ENCODE results near the gene ARMC9.
A peak's percentile ranks its signal among the peaks of the same experiment; 100 is the strongest.

Gene ARMC9

GRCh38 chr2:231385429-231385828 is 187.0 kb downstream of the ARMC9 start:
- no peak for DNase-seq (ENCODE audit: low spot score)

- DNase-seq (ENCODE audit: low spot score) = no peak
Measured at GRCh38 chr2:231386446-231386845, 188.0 kb downstream of the ARMC9 start.

- DNase-seq (ENCODE audit: low spot score) = no peak
Measured at GRCh38 chr2:231387904-231388724, 189.7 kb downstream of the ARMC9 start.

GRCh38 chr2:231388725-231389346 is 190.4 kb downstream of the ARMC9 start:
- no peak for DNase-seq (ENCODE audit: low spot score)

- no peak for DNase-seq (ENCODE audit: low spot score)
Measured at GRCh38 chr2:231390667-231391066, 192.2 kb downstream of the ARMC9 start.

- no peak for DNase-seq (ENCODE audit: low spot score)
Measured at GRCh38 chr2:231391981-231392380, 193.6 kb downstream of the ARMC9 start.

- no peak for DNase-seq (ENCODE audit: low spot score)
Measured at GRCh38 chr2:231392431-231393148, 194.2 kb downstream of the ARMC9 start.

GRCh38 chr2:231393149-231394131 is 195.0 kb downstream of the ARMC9 start:
- DNase-seq (ENCODE audit: low spot score) = peak; percentile 12

GRCh38 chr2:231394211-231395141 is 196.0 kb downstream of the ARMC9 start:
- no peak for DNase-seq (ENCODE audit: low spot score)

- DNase-seq (ENCODE audit: low spot score) = no peak
Measured at GRCh38 chr2:231395188-231396057, 197.0 kb downstream of the ARMC9 start, which contains the start of gene B3GNT7. Gene B3GNT7 (plus strand): TSS chr2:231395710. CDS start chr2:231395804, 94 bp downstream.

- no peak for DNase-seq (ENCODE audit: low spot score)
Measured at GRCh38 chr2:231396058-231396821, 197.8 kb downstream of the ARMC9 start.

- DNase-seq (ENCODE audit: low spot score) = no peak
Measured at GRCh38 chr2:231397011-231397927, 198.8 kb downstream of the ARMC9 start.

GRCh38 chr2:231397928-231398294 is 199.5 kb downstream of the ARMC9 start:
- DNase-seq (ENCODE audit: low spot score) = no peak

GRCh38 chr2:231398585-231398984 is 200.2 kb downstream of the ARMC9 start:
- no peak for DNase-seq (ENCODE audit: low spot score)

- no peak for DNase-seq (ENCODE audit: low spot score)
Measured at GRCh38 chr2:231399046-231399852, 200.8 kb downstream of the ARMC9 start.

GRCh38 chr2:231399853-231400680 is 201.6 kb downstream of the ARMC9 start:
- DNase-seq (ENCODE audit: low spot score) = no peak

Measured in CD4-positive, alpha-beta T cell treated with Interleukin-15 for 4 hours (primary cell).